Liver (tissue), 9 donors: ENCODE data around the gene TMEM238L. TPM values are rescaled to one million over a fixed set of nuclear protein-coding genes. Genes with fewer than 3 reads are reported as not detected.

Experiments used
- DNase-seq: peaks from one replicate; pipeline ENCODE4 v3.0.0-alpha.2; 2017; ENCODE audit warnings: low spot score
- H3K27ac ChIP-seq, 2 donors: one replicate each; pipeline ENCODE4 v1.7.0; 2013; ENCODE audit warnings: inconsistent platforms in 2 of 2, low read length in 2 of 2, control low read depth in 1 of 2, low read depth in 1 of 2, mild to moderate bottlenecking in 1 of 2
- H3K27me3 ChIP-seq, 4 donors: one replicate each; pipeline versions ENCODE4 v1.6.1 to v1.7.0; 2013; ENCODE audit warnings: low read length in 3 of 4, inconsistent platforms in 1 of 4, mild to moderate bottlenecking in 1 of 4, moderate library complexity in 1 of 4; ENCODE audit not compliant: control insufficient read depth in 4 of 4, insufficient read depth in 4 of 4
- H3K36me3 ChIP-seq, 4 donors: one replicate each; pipeline versions ENCODE4 v1.6.1 to v1.7.0; 2013; ENCODE audit warnings: low read length in 3 of 4, mild to moderate bottlenecking in 3 of 4, low read depth in 1 of 4, moderate library complexity in 1 of 4; ENCODE audit not compliant: control insufficient read depth in 4 of 4, insufficient read depth in 3 of 4
- H3K4me1 ChIP-seq, 4 donors: one replicate each; pipeline versions ENCODE4 v1.6.1 to v1.7.0; 2013; ENCODE audit warnings: low read length in 3 of 4, mild to moderate bottlenecking in 3 of 4, moderate library complexity in 1 of 4; ENCODE audit not compliant: control insufficient read depth in 4 of 4, insufficient read depth in 4 of 4
- H3K4me3 ChIP-seq, 3 donors: one replicate each; pipeline versions ENCODE4 v1.6.1 to v1.7.0; 2013; ENCODE audit warnings: low read length in 3 of 3, control low read depth in 1 of 3, low read depth in 1 of 3, mild to moderate bottlenecking in 1 of 3
- H3K9ac ChIP-seq, 2 donors: one replicate each; pipeline ENCODE4 v1.7.0; 2013; ENCODE audit warnings: low read length in 2 of 2, mild to moderate bottlenecking in 2 of 2, moderate library complexity in 2 of 2, control low read depth in 1 of 2, low read depth in 1 of 2
- H3K9me3 ChIP-seq, 4 donors: one replicate each; pipeline versions ENCODE4 v1.6.1 to v1.7.0; 2013; ENCODE audit warnings: low read length in 3 of 4; ENCODE audit not compliant: control insufficient read depth in 4 of 4
- EGR1 ChIP-seq, 2 donors: IDR thresholded peaks; 2 replicates each; pipeline ENCODE4 v1.6.1; 2016 to 2018; ENCODE audit warnings: antibody characterized with exemption in 2 of 2, low read depth in 2 of 2
- GABPA ChIP-seq, 2 donors: IDR thresholded peaks in 1 of 2; conservative IDR thresholded peaks in 1 of 2; 2 replicates each; pipeline ENCODE4 v1.6.1; 2016; ENCODE audit warnings: antibody characterized with exemption in 2 of 2, mild to moderate bottlenecking in 1 of 2, moderate library complexity in 1 of 2
- HNF4A ChIP-seq, 2 donors: conservative IDR thresholded peaks; 2 replicates each; pipeline ENCODE4 v1.6.1; 2016; ENCODE audit warnings: antibody characterized with exemption in 2 of 2, mild to moderate bottlenecking in 2 of 2
- JUND ChIP-seq, 2 donors: IDR thresholded peaks; 2 replicates each; pipeline ENCODE4 v1.6.1; 2016; ENCODE audit warnings: antibody characterized with exemption in 2 of 2
- NR2F2 ChIP-seq: IDR thresholded peaks from 2 replicates; pipeline ENCODE4 v1.6.1; 2016; ENCODE audit warnings: antibody characterized with exemption
- RAD21 ChIP-seq, 2 donors: IDR thresholded peaks; 2 replicates each; pipeline ENCODE4 v1.6.1; 2016; ENCODE audit warnings: antibody characterized with exemption in 2 of 2, mild to moderate bottlenecking in 2 of 2
- YY1 ChIP-seq: IDR thresholded peaks from 2 replicates; pipeline ENCODE4 v1.6.1; 2016; ENCODE audit warnings: antibody characterized with exemption, mild to moderate bottlenecking
- whole genome bisulfite sequencing: extraction: QIAGEN DNeasy Blood & Tissue Kit; methylation state at CpG from one replicate; pipeline ENCODE4 v1.1.7; 2013; 5-methylcytosine and 5-hydroxymethylcytosine counted together
- polyA plus RNA-seq, 2 donors: library from polyadenylated mRNA; stranded (reverse) in 1 of 2; unstranded in 1 of 2; fragments of 200-250 nt in 1 of 2; fragments of >200 nt in 1 of 2; fragmentation: Nextera tagmentation in 1 of 2; extraction: Ambion mirVana in 1 of 2; gene quantifications; one replicate each; pipeline versions ENCODE4 v1.2.1 to v1.2.3, GENCODE V29; 2013 to 2015
- total RNA-seq, 2 donors: library from RNA; depleted of rRNA; stranded (reverse); fragments of >200 nt; gene quantifications; one replicate each; pipeline ENCODE4 v1.2.3, GENCODE V29; 2014
- TF ChIP-seq, protein P1 (sequence below): IDR thresholded peaks from 2 replicates; pipeline ENCODE4 v1.6.1; 2016; ENCODE audit warnings: antibody characterized with exemption, mild to moderate bottlenecking
- TF ChIP-seq, protein P2 (sequence below): IDR thresholded peaks from 2 replicates; pipeline ENCODE4 v1.6.1; 2016; ENCODE audit warnings: antibody characterized with exemption
- TF ChIP-seq, protein P3 (sequence below): IDR thresholded peaks from 2 replicates; pipeline ENCODE4 v1.6.1; 2016; ENCODE audit warnings: antibody characterized with exemption
- donor health status: healthy.
- donor health status: healthy.
- donor health status: healthy.
- donor health status: healthy.
- donor health status: healthy.

The TMEM238L gene
- total and polyA plus RNA-seq, 4 donors, result 0.85 to 4.2 (median 1.2) TPM; not detected in 1

DNA sequence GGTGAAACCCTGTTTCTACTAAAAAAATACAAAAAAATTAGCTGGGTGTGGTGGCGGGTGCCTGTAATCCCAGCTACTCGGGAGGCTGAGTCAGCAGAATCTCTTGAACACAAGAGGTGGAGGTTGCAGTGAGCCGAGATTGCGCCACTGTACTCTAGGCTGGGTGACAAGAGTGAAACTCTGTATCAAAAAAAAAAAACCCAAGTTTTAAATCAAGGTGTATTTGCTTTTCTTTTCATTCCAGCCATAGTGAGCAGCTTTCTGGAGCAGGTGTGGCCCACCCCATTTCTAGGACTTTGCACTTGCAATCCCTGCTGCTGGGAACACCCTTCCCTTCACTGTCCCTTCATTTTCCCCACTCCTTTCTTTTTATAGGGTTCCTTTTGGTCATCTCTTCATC, 28.8 kb downstream of the TMEM238L start:
- no peak for DNase-seq
- H3K27ac ChIP-seq, result no peak overlapping the region

DNA sequence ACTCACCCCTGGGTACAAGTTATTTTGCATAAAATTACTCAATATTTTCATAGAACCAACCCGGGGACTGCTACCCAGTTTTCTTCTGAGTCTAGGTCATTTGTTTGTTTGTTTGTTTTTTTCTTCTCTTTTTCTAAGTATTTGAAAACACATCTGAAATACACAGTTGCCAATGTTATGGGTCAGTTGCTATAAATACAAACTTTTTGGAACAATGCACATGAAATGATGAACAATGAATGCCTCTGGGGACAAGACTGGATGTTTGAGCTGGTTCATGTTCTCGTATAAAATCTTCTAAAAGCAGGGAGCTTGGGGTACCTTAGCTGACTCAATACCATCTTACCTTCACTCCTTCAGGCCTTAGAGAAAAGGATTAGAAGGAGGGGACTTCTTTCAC, 30.5 kb downstream of the TMEM238L start:
- 93% methylated on average over 2 of the region's 2 CpGs for WGBS
- no peak overlapping the region for H3K9ac ChIP-seq
- no peaks in the 10 kb centered on the region for H3K4me1 ChIP-seq
- H3K27me3 ChIP-seq, result no peaks in the 10 kb centered on the region
- peaks cover 0 to 3% (median 0%) of the 10 kb centered on the region in 4 donors for H3K9me3 ChIP-seq
- H3K4me3 ChIP-seq, result no peak overlapping the region
- peaks cover 0 to 10% (median 4%) of the 10 kb centered on the region in 4 donors for H3K36me3 ChIP-seq
- TF ChIP-seq, protein P1, sequence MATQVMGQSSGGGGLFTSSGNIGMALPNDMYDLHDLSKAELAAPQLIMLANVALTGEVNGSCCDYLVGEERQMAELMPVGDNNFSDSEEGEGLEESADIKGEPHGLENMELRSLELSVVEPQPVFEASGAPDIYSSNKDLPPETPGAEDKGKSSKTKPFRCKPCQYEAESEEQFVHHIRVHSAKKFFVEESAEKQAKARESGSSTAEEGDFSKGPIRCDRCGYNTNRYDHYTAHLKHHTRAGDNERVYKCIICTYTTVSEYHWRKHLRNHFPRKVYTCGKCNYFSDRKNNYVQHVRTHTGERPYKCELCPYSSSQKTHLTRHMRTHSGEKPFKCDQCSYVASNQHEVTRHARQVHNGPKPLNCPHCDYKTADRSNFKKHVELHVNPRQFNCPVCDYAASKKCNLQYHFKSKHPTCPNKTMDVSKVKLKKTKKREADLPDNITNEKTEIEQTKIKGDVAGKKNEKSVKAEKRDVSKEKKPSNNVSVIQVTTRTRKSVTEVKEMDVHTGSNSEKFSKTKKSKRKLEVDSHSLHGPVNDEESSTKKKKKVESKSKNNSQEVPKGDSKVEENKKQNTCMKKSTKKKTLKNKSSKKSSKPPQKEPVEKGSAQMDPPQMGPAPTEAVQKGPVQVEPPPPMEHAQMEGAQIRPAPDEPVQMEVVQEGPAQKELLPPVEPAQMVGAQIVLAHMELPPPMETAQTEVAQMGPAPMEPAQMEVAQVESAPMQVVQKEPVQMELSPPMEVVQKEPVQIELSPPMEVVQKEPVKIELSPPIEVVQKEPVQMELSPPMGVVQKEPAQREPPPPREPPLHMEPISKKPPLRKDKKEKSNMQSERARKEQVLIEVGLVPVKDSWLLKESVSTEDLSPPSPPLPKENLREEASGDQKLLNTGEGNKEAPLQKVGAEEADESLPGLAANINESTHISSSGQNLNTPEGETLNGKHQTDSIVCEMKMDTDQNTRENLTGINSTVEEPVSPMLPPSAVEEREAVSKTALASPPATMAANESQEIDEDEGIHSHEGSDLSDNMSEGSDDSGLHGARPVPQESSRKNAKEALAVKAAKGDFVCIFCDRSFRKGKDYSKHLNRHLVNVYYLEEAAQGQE, result no peak
- TF ChIP-seq NR2F2, result no peak
- TF ChIP-seq, protein P2, sequence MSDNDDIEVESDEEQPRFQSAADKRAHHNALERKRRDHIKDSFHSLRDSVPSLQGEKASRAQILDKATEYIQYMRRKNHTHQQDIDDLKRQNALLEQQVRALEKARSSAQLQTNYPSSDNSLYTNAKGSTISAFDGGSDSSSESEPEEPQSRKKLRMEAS, result no peak
- TF ChIP-seq YY1, result no peak
- TF ChIP-seq JUND (IDR thresholded peaks at IDR 0.05), result no peak
- TF ChIP-seq, protein P3, sequence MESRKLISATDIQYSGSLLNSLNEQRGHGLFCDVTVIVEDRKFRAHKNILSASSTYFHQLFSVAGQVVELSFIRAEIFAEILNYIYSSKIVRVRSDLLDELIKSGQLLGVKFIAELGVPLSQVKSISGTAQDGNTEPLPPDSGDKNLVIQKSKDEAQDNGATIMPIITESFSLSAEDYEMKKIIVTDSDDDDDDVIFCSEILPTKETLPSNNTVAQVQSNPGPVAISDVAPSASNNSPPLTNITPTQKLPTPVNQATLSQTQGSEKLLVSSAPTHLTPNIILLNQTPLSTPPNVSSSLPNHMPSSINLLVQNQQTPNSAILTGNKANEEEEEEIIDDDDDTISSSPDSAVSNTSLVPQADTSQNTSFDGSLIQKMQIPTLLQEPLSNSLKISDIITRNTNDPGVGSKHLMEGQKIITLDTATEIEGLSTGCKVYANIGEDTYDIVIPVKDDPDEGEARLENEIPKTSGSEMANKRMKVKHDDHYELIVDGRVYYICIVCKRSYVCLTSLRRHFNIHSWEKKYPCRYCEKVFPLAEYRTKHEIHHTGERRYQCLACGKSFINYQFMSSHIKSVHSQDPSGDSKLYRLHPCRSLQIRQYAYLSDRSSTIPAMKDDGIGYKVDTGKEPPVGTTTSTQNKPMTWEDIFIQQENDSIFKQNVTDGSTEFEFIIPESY, result no peak
- no peak for TF ChIP-seq GABPA (IDR thresholded peaks at IDR 0.05 in 1 of 2, conservative IDR thresholded peaks at IDR 0.05 in 1 of 2)
- no peak for TF ChIP-seq EGR1 (IDR thresholded peaks at IDR 0.05; ENCODE audit: low read depth in 2 of 2)
- no peak overlapping the region for H3K27ac ChIP-seq
- DNase-seq, result no peak

More for the DNA sequence above, 28.8 kb downstream of the TMEM238L start:
- TF ChIP-seq NR2F2 (no peak), HNF4A (conservative IDR thresholded peaks at IDR 0.05) (peak; percentile 37 to 49), EGR1 (IDR thresholded peaks at IDR 0.05; ENCODE audit: low read depth in 2 of 2) (no peak), RAD21 (IDR thresholded peaks at IDR 0.05) (peak in 1 of 2 donors; percentile 5)
- TF ChIP-seq, protein P2, result no peak
- H3K9ac ChIP-seq, result no peak overlapping the region
- H3K4me3 ChIP-seq, result no peak overlapping the region
- 38% methylated on average over 4 of the region's 4 CpGs for WGBS
- H3K4me1 ChIP-seq, result no peaks in the 10 kb centered on the region
- peaks cover 0 to 3% (median 0%) of the 10 kb centered on the region in 4 donors for H3K9me3 ChIP-seq
- H3K36me3 ChIP-seq, result no peaks in the 10 kb centered on the region
- H3K27me3 ChIP-seq, result no peaks in the 10 kb centered on the region
